Right atrium auricular region (tissue), 2 donors: ENCODE measurements around the gene ACR. TPM values are rescaled to one million over a fixed set of nuclear protein-coding genes. Genes with fewer than 3 reads are reported as not detected.

Experiments used
- DNase-seq: peaks from one replicate; pipeline ENCODE4 v3.0.0-alpha.2; 2019; ENCODE audit warnings: low spot score
- H3K27ac ChIP-seq, 2 donors: fragments of 200-600 bp; sonication (generic); 1 replicate in 1 of 2; 2 replicates in 1 of 2; pipeline ENCODE4 v1.5.1; 2016 to 2019
- H3K27me3 ChIP-seq, 2 donors: fragments of 200-600 bp; sonication (generic); one replicate each; pipeline versions ENCODE4 v1.5.1 to v1.6.0; 2017 to 2019
- H3K36me3 ChIP-seq: fragments of 200-600 bp; sonication (generic); one replicate; pipeline ENCODE4 v1.5.1; 2016
- H3K4me1 ChIP-seq, 2 donors: fragments of 200-600 bp; sonication (generic); one replicate each; pipeline versions ENCODE4 v1.5.1 to v1.6.0; 2017 to 2019
- H3K4me3 ChIP-seq, 2 donors: fragments of 200-600 bp; sonication (generic); 1 replicate in 1 of 2; 2 replicates in 1 of 2; pipeline ENCODE4 v1.5.1; 2017 to 2019; ENCODE audit warnings: mild to moderate bottlenecking in 1 of 2, moderate library complexity in 1 of 2
- H3K9me3 ChIP-seq, 2 donors: fragments of 200-600 bp; sonication (generic); one replicate each; pipeline ENCODE4 v1.5.1; 2019
- total RNA-seq, 2 donors: library from RNA; depleted of rRNA; stranded (reverse); fragments of >200 nt; gene quantifications; one replicate each; pipeline ENCODE4 v1.1.0, GENCODE V29; 2016
- TF ChIP-seq, protein P1 (sequence below), 2 donors: fragments of 200-600 bp; sonication (generic); IDR thresholded peaks; one replicate each; pipeline ENCODE4 v1.5.1; 2019; ENCODE audit warnings: antibody characterized with exemption in 2 of 2

The ACR gene
- total RNA-seq, 2 donors from 2014 or later, result 0.39 TPM; not detected in 1

DNA sequence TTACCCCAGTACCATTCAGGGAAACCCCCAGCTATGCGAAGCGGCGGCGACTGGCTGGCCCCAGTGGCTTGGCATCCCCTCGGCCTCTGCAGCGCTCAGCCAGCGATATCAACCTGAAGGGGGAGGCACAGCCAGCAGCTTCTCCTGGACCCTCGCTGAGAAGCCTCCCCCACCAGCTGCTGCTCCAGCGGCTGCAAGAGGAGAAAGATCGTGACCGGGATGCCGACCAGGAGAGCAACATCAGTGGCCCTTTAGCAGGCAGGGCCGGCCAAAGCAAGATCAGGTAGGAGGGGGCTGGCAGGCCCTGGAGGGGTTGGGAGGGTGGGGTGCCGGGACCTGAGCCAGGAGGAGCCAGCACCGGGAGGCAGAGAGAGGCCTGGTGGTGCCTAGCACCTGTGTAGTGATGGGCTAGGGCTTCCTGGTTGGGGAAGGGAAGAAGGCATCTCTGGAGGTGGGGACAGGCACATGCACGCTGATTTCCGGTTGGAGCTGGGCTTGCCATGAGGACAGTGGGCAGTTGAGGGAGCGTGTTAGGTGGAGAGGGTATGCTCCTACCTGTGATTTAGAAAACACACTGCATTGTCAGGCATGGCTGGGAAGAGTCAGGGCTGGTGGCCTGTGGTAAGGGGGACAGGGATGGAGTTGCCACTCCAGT, 43.1 kb upstream of the ACR start:
- Histone ChIP-seq H3K36me3 (no peaks in the 10 kb centered on the region), H3K27me3 (no peaks in the 10 kb centered on the region), H3K4me3 (no peak overlapping the region), H3K27ac (no peak overlapping the region), H3K9me3 (peaks cover 0 to 4% of the 10 kb centered on the region in 2 donors), H3K4me1 (peaks cover 0 to 34% of the 10 kb centered on the region in 2 donors)
- DNase-seq, result no peak
- TF ChIP-seq, protein P1, sequence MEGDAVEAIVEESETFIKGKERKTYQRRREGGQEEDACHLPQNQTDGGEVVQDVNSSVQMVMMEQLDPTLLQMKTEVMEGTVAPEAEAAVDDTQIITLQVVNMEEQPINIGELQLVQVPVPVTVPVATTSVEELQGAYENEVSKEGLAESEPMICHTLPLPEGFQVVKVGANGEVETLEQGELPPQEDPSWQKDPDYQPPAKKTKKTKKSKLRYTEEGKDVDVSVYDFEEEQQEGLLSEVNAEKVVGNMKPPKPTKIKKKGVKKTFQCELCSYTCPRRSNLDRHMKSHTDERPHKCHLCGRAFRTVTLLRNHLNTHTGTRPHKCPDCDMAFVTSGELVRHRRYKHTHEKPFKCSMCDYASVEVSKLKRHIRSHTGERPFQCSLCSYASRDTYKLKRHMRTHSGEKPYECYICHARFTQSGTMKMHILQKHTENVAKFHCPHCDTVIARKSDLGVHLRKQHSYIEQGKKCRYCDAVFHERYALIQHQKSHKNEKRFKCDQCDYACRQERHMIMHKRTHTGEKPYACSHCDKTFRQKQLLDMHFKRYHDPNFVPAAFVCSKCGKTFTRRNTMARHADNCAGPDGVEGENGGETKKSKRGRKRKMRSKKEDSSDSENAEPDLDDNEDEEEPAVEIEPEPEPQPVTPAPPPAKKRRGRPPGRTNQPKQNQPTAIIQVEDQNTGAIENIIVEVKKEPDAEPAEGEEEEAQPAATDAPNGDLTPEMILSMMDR (IDR thresholded peaks at IDR 0.05), result no peak

DNA sequence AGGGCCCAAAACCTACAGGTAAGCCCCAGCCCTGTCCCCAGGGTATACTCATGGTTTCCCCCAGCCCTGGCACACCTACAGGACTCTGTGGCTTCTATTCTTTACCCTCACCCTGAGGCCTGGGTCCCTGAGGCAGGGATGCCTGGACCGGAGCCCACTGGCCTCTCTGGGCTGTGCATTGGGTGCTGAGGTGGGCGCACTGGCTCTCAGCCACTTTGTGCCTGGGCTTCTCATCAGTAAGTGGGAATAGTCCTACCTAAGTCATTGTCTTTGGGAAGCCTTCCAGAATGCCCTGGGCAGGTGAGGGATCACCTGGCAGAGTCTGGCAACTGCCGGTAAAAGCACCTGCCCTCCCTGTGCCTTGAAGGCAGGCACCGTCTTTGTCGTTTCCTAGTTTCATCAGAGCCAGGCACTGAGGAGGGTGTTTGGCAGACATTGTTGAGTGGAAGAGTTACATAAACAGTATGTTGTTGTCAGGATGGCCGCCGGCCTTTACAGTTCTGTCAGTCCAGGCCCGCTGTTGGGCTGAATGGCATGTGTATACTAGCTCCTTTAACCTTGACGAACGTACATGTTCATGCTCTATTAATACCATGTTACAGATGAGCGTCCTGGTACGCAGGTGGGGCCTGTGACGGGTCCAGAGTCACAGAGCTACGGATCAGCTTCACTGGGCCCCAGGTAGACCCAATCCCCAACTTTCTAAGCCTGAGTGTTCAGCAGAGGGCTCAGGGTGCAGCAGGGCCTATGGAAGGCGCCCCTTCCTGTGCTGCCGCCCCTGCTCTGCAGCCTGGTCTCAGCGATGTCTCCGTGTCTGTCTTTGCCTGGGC, 42.4 kb upstream of the ACR start:
- no peak for DNase-seq
- no peak overlapping the region for H3K4me3 ChIP-seq
- TF ChIP-seq, protein P1 (IDR thresholded peaks at IDR 0.05), result no peak
- peaks cover 0 to 4% of the 10 kb centered on the region in 2 donors for H3K9me3 ChIP-seq
- H3K36me3 ChIP-seq, result no peaks in the 10 kb centered on the region
- peaks cover 0 to 34% of the 10 kb centered on the region in 2 donors for H3K4me1 ChIP-seq
- no peaks in the 10 kb centered on the region for H3K27me3 ChIP-seq
- no peak overlapping the region for H3K27ac ChIP-seq

DNA sequence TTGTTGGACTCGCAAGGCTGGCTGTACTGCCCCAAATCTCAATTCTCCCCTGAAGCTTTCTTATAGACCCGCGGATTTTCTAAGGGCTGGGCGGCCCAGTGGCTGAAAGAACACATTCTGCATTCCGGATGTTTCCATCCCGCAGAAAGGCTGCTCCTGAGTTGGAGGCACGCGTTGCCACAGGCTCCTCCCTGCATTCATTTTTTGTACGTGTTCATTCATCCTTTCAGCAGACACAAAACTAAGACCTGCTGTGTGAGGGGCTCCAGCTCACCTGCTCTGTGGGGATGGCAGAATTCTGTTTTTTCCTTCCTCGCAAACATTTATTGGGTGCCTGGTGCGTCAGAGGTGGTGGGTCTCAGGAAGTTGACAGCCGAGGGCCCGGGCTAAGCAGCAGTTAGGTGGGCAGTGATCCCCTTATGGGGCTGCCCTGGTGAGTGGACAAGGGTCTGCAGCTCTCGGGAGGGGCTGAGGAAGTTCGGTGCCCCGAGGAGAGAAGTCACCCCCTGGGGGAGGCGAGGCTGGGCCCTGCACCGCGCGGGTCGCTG, 41.7 kb upstream of the ACR start:
- H3K4me1 ChIP-seq, result peaks cover 0 to 34% of the 10 kb centered on the region in 2 donors

DNA sequence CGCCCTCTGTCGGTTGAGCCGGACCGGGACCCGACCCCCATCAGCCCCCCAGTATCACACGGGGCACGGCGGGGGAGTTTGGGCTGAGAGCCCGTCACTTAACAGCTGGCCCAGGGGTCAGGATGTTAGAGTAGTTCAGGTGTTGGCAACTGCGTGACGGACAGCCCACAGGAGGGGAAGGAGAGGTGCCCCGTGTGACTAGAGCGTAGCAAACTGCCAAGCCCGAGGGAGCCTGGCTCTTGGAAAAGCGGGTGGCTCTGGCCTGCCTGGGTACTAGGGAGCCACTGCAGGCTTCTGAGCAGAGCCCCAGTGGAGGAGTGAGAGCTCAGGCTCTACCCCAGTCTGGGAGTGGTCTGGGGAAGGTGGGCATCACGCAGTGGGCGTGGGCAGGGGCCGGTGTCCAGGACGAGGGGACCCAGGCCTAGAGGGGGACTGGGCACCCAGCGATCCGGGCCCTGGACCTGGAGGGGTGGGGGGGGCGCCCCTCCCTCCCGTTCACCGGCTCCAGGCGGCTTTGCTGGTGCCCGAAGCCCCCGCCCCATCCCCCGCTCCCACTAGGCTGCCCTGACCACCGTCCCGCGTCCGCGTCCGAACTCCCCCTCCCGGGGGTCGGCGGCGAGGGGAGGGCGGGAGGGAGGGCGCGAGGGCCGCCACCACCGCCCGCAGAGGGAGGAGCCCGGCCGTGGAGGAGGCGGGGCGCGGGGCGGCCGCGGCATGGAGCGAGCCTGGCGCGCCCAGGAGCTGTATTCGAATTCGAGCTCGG, 41.0 kb upstream of the ACR start:
- TF ChIP-seq, protein P1 (IDR thresholded peaks at IDR 0.05), result peak; percentile 30 to 53
- Histone ChIP-seq H3K36me3 (no peaks in the 10 kb centered on the region), H3K27me3 (no peaks in the 10 kb centered on the region), H3K9me3 (peaks cover 0 to 2% of the 10 kb centered on the region in 2 donors), H3K4me1 (peaks cover 0 to 34% of the 10 kb centered on the region in 2 donors), H3K4me3 (peak overlapping the region; percentile 47 to 55), H3K27ac (no peak overlapping the region)
- DNase-seq, result no peak

More for the DNA sequence above, 41.7 kb upstream of the ACR start:
- TF ChIP-seq, protein P1 (IDR thresholded peaks at IDR 0.05), result no peak
- Histone ChIP-seq H3K27ac (no peak overlapping the region), H3K36me3 (no peaks in the 10 kb centered on the region), H3K9me3 (peaks cover 0 to 4% of the 10 kb centered on the region in 2 donors), H3K27me3 (no peaks in the 10 kb centered on the region), H3K4me3 (peak overlapping the region in 1 of 2 donors; percentile 55)
- no peak for DNase-seq

DNA sequence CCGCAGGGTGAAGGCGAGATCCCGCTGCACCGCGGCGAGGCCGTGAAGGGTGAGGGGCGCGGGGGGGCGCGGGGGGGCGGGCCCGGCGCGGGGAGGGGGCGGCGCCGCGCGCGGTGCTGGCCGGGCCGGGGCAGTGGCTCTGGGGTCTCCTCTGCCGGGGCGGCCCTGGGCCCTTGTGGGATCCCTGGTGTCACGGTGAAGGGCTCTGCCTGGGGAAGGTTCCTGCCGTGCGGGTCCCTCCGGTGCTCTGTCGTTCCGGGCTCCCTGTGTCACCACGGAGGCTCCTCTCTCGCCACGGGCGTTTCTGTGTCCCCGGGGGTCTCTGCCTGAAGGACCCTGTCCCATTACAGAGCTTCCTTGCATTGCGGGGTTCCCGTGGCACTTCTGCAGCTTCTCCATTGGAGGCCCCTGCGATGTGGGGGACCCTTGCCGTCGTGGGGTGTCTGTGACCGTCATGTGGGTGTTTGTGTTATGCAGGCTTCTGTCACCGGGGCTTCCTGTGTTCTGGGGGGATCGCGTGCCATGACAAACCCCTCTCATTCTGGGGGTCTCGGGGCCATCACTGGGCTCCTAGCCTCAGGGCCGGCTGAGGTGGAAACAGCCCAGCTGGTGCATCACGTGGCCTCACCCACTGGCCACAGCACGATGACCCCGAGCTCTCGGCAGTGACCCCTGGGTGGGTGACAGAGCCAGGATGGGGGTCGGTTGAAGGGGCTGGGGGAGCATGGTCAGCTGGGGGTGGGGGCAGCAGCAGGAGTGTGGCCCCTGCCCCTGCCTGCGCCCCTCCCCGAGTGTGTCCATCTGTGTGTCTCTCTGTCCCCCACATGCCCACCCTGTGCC, 40.1 kb upstream of the ACR start:
- H3K4me3 ChIP-seq, result peak overlapping the region; percentile 47 to 55
- H3K9me3 ChIP-seq, result no peaks in the 10 kb centered on the region
- H3K27me3 ChIP-seq, result no peaks in the 10 kb centered on the region
- peaks cover 0 to 34% of the 10 kb centered on the region in 2 donors for H3K4me1 ChIP-seq
- no peak for DNase-seq
- no peaks in the 10 kb centered on the region for H3K36me3 ChIP-seq
- H3K27ac ChIP-seq, result no peak overlapping the region
- TF ChIP-seq, protein P1 (IDR thresholded peaks at IDR 0.05), result no peak
